Fibroblast of lung (primary cell): Measurements from ENCODE around the gene PRKAB1. TPM values are rescaled to one million over a fixed set of nuclear protein-coding genes. Genes with fewer than 3 reads are reported as not detected.
"Not testable (repeated sequence)": the region's sequence is repeated elsewhere in the genome, so short reads cannot be mapped to it uniquely, and the experiment has no call there.

Source experiments
- DNase-seq, 2 donors: peaks; one replicate each; pipeline versions ENCODE4 v3.0.0 to v3.0.0-alpha.2; 2010; ENCODE audit warnings: low read depth in 2 of 2
- H2AFZ ChIP-seq: 2 replicates; pipeline ENCODE4 v1.5.1; 2012; ENCODE audit warnings: low read length, control low read depth, inconsistent platforms
- H3K27ac ChIP-seq: 2 replicates; pipeline ENCODE4 v1.5.1; 2011; ENCODE audit warnings: low read length, control low read depth; ENCODE audit not compliant: insufficient read depth
- H3K27me3 ChIP-seq: 2 replicates; pipeline ENCODE4 v1.5.1; 2011; ENCODE audit warnings: mild to moderate bottlenecking, low read length; ENCODE audit not compliant: control insufficient read depth, insufficient read depth
- H3K36me3 ChIP-seq: 2 replicates; pipeline ENCODE4 v1.5.1; 2011; ENCODE audit warnings: low read length; ENCODE audit not compliant: control insufficient read depth, insufficient read depth
- H3K4me1 ChIP-seq: 2 replicates; pipeline ENCODE4 v1.5.1; 2011; ENCODE audit warnings: low read length; ENCODE audit not compliant: control insufficient read depth, insufficient read depth; ENCODE audit errors: extremely low read depth
- H3K4me2 ChIP-seq: 2 replicates; pipeline ENCODE4 v1.5.1; 2011; ENCODE audit warnings: low read length, control low read depth; ENCODE audit not compliant: insufficient read depth; ENCODE audit errors: extremely low read depth
- H3K4me3 ChIP-seq, 4 experiments: fragments of 200-600 bp in 1 of 4; sonication (generic) in 1 of 4; replicated peaks in 1 of 4; 2 replicates each; pipeline ENCODE4 v1.5.1; 2011 to 2016; ENCODE audit warnings: low read length in 4 of 4, low read depth in 3 of 4, mild to moderate bottlenecking in 3 of 4, control low read depth in 2 of 4, inconsistent platforms in 1 of 4, mixed read lengths in 1 of 4; ENCODE audit not compliant: insufficient read depth in 1 of 4; ENCODE audit errors: control extremely low read depth in 1 of 4
- H3K79me2 ChIP-seq: 2 replicates; pipeline ENCODE4 v1.5.1; 2012; ENCODE audit warnings: mild to moderate bottlenecking, low read length, inconsistent platforms; ENCODE audit not compliant: control insufficient read depth, insufficient read depth
- H3K9ac ChIP-seq: 2 replicates; pipeline ENCODE4 v1.5.1; 2011; ENCODE audit warnings: mild to moderate bottlenecking, low read length, control low read depth; ENCODE audit not compliant: insufficient read depth
- H3K9me3 ChIP-seq: 2 replicates; pipeline ENCODE4 v1.5.1; 2012; ENCODE audit warnings: low read depth, low read length; ENCODE audit not compliant: control insufficient read depth, insufficient read depth
- H4K20me1 ChIP-seq: 2 replicates; pipeline ENCODE4 v1.5.1; 2011; ENCODE audit warnings: low read length; ENCODE audit not compliant: control insufficient read depth, insufficient read depth; ENCODE audit errors: extremely low read depth
- EZH2 ChIP-seq: IDR thresholded peaks from 2 replicates; pipeline ENCODE4 v1.5.1; 2012; ENCODE audit warnings: low read length, control low read depth, mild to moderate bottlenecking; ENCODE audit errors: missing control alignments
- polyA minus RNA-seq: library from RNA; depleted of rRNA, polyadenylated mRNA; stranded (reverse); fragments of >200 nt; gene quantifications from 2 replicates; pipeline ENCODE4 v1.2.3, GENCODE V29; 2011; ENCODE audit warnings: low replicate concordance
- polyA plus RNA-seq, 2 donors: library from polyadenylated mRNA; depleted of rRNA in 1 of 2; stranded (reverse) in 1 of 2; unstranded in 1 of 2; fragments of >200 nt; gene quantifications; 2 replicates each; pipeline ENCODE4 v1.2.1, GENCODE V29; 2011 to 2012; ENCODE audit warnings: missing spikeins in 1 of 2
- total RNA-seq: library from RNA; depleted of rRNA; stranded (reverse); fragments of >200 nt; gene quantifications from 2 replicates; pipeline ENCODE4 v1.2.1, GENCODE V29; 2014
- TF ChIP-seq, protein P1 (sequence below), 2 donors: IDR thresholded peaks in 1 of 2; conservative IDR thresholded peaks in 1 of 2; 1 replicate in 1 of 2; 2 replicates in 1 of 2; pipeline ENCODE4 v1.5.1; 2011 to 2012; ENCODE audit warnings: low read length in 2 of 2, control low read depth in 1 of 2, inconsistent platforms in 1 of 2, low read depth in 1 of 2, mild to moderate bottlenecking in 1 of 2

PRKAB1 gene
- total RNA-seq, result 14.6 and 17.0 TPM in 2 replicates
- polyA plus RNA-seq, result 23.8 and 28.7 TPM in 2 replicates
- 14.1 and 14.2 TPM in 2 replicates for polyA plus RNA-seq (2012)
- 16.5 and 18.0 TPM in 2 replicates for polyA minus RNA-seq

GRCh38 chr12:119667577-119668323 lies at the start of gene PRKAB1:
Gene PRKAB1, plus strand, starts transcription at chr12:119668133. Its CDS starts 112 bp downstream, at chr12:119668245.
- no peak for TF ChIP-seq EZH2
- TF ChIP-seq, protein P1, sequence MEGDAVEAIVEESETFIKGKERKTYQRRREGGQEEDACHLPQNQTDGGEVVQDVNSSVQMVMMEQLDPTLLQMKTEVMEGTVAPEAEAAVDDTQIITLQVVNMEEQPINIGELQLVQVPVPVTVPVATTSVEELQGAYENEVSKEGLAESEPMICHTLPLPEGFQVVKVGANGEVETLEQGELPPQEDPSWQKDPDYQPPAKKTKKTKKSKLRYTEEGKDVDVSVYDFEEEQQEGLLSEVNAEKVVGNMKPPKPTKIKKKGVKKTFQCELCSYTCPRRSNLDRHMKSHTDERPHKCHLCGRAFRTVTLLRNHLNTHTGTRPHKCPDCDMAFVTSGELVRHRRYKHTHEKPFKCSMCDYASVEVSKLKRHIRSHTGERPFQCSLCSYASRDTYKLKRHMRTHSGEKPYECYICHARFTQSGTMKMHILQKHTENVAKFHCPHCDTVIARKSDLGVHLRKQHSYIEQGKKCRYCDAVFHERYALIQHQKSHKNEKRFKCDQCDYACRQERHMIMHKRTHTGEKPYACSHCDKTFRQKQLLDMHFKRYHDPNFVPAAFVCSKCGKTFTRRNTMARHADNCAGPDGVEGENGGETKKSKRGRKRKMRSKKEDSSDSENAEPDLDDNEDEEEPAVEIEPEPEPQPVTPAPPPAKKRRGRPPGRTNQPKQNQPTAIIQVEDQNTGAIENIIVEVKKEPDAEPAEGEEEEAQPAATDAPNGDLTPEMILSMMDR (conservative IDR thresholded peaks at IDR 0.05 in 1 of 2, IDR thresholded peaks at IDR 0.05 in 1 of 2; ENCODE audit: low read depth in 1 of 2, low read length in 2 of 2), result peak; percentile 66 to 89
- Histone ChIP-seq H3K4me1 (no peaks in the 10 kb centered on the region), H3K79me2 (peaks cover 15% of the 10 kb centered on the region), H3K4me2 (peak within 1 kb of the TSS; percentile 79), H3K27me3 (no peaks in the 10 kb centered on the region), H3K9me3 (no peaks in the 10 kb centered on the region), H3K36me3 (peaks cover 2% of the 10 kb centered on the region), H4K20me1 (no peaks in the 10 kb centered on the region), H3K4me3 (peak within 1 kb of the TSS; percentile 64 to 100 (median 86)), H3K27ac (peak within 1 kb of the TSS; percentile 78), H3K9ac (peak within 1 kb of the TSS; percentile 78), H2AFZ (peak within 1 kb of the TSS; percentile 92)
- peak; percentile 97 for DNase-seq

DNA sequence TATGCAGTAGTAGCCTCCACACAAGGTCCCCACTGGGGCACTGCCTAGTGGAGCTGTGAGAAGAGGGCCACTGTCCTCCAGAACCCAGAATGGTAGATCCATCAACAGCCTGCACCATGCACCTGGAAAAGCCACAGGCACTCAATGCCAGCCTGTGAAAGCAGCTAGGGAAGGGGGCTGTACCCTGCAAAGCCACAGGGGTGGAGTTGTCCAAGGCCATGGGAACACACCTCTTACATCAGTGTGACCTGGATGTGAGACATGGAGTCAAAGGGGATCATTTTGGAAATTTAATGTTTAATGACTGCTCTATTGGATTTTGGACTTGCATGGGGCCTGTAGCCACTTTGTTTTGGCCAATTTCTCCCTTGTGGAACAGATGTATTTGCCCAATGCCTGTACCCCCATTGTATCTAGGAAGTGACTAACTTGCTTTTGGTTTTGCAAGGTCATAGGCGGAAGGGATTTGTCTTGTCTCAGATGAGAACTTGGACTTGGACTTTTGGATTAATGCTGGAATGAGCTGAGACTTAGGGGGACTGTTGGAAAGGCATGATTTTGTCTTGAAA lies 49.5 kb upstream of the PRKAB1 start:
- not testable (repeated sequence) for H3K27ac ChIP-seq, H3K4me3 ChIP-seq, H3K4me2 ChIP-seq, DNase-seq, H3K9me3 ChIP-seq, H3K79me2 ChIP-seq, H3K4me1 ChIP-seq, H2AFZ ChIP-seq, H3K36me3 ChIP-seq, H3K27me3 ChIP-seq, H3K9ac ChIP-seq, H4K20me1 ChIP-seq

DNA sequence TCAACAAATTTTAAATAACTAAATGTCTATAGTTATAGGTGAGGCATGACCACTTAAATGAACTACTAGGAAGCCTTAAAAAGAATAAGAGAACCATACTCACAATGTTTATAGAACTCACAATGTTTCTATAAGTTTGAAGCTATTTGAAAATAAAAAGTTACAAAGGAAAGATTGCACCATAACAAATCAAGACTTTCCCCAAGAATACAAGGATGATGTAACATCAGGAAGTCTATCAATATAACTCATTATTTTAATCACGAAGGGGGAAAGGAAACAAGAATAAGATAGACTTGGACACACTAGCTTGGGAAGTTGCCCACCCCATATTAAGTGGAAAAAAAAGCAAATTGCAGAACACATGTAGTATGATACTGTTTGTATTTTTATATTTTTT lies 47.4 kb upstream of the PRKAB1 start:
- H3K27ac ChIP-seq, result no peak overlapping the region
- no peak for TF ChIP-seq EZH2
- TF ChIP-seq, protein P1 (conservative IDR thresholded peaks at IDR 0.05 in 1 of 2, IDR thresholded peaks at IDR 0.05 in 1 of 2; ENCODE audit: low read depth in 1 of 2, low read length in 2 of 2), result no peak
- DNase-seq, result no peak
- H3K27me3 ChIP-seq, result no peaks in the 10 kb centered on the region
- H3K4me3 ChIP-seq, result no peak overlapping the region
- no peaks in the 10 kb centered on the region for H3K4me1 ChIP-seq
- no peaks in the 10 kb centered on the region for H4K20me1 ChIP-seq
- no peak overlapping the region for H3K9ac ChIP-seq
- H3K79me2 ChIP-seq, result no peaks in the 10 kb centered on the region
- no peaks in the 10 kb centered on the region for H3K9me3 ChIP-seq
- H3K36me3 ChIP-seq, result no peaks in the 10 kb centered on the region
- no peak overlapping the region for H3K4me2 ChIP-seq
- H2AFZ ChIP-seq, result no peak overlapping the region
